Measurements from ENCODE around the gene DHX16.
"Not testable (repeated sequence)": the region's sequence is repeated elsewhere in the genome, so short reads cannot be mapped to it uniquely, and the experiment has no call there.

Gene DHX16

GRCh38 chr6:30672445-30673253, at the start of gene DHX16:
Gene DHX16 (minus strand): TSS chr6:30673006. CDS start chr6:30672841, 165 bp downstream.
- no peaks in the 10 kb centered on the region for H3K9me3 ChIP-seq (ENCODE audit: control insufficient read depth in 2 of 2, low read length in 2 of 2)
- peak within 1 kb of the TSS; percentile 92 for H3K4me3 ChIP-seq (ENCODE audit: low read length in 2 of 2)
- H3K9ac ChIP-seq (ENCODE audit: low read depth in 1 of 2, low read length in 2 of 2): peak within 1 kb of the TSS; percentile 85 to 90
- no peaks in the 10 kb centered on the region for H3K27me3 ChIP-seq (ENCODE audit: control insufficient read depth in 2 of 2, insufficient read depth in 2 of 2, low read length in 2 of 2)
- H3K36me3 ChIP-seq (ENCODE audit: control insufficient read depth in 2 of 2, insufficient read depth in 2 of 2, low read length in 2 of 2): peaks cover 26 to 38% of the 10 kb centered on the region in 2 donors
- H3K4me1 ChIP-seq (ENCODE audit: control insufficient read depth in 2 of 2, insufficient read depth in 2 of 2, low read length in 2 of 2): peaks cover 10 to 16% of the 10 kb centered on the region in 2 donors
- H3K27ac ChIP-seq (ENCODE audit: low read depth in 2 of 2, low read length in 2 of 2): peak within 1 kb of the TSS; percentile 77 to 82

GRCh38 chr6:30722025-30722279, 49.1 kb upstream of the DHX16 start:
- H3K27ac ChIP-seq (ENCODE audit: low read depth in 2 of 2, low read length in 2 of 2): peak overlapping the region; percentile 92 to 95
- peak overlapping the region; percentile 70 to 78 for H3K9ac ChIP-seq (ENCODE audit: low read depth in 1 of 2, low read length in 2 of 2)
- H3K36me3 ChIP-seq (ENCODE audit: control insufficient read depth in 2 of 2, insufficient read depth in 2 of 2, low read length in 2 of 2): peaks cover 31 to 42% of the 10 kb centered on the region in 2 donors
- not testable (repeated sequence) for H3K9me3 ChIP-seq (ENCODE audit: control insufficient read depth in 2 of 2, low read length in 2 of 2); H3K27me3 ChIP-seq (ENCODE audit: control insufficient read depth in 2 of 2, insufficient read depth in 2 of 2, low read length in 2 of 2)
- peaks cover 15 to 23% of the 10 kb centered on the region in 2 donors for H3K4me1 ChIP-seq (ENCODE audit: control insufficient read depth in 2 of 2, insufficient read depth in 2 of 2, low read length in 2 of 2)
- peak overlapping the region; percentile 80 to 81 for H3K4me3 ChIP-seq (ENCODE audit: low read length in 2 of 2)

- peak overlapping the region; percentile 87 to 95 for H3K9ac ChIP-seq (ENCODE audit: low read depth in 1 of 2, low read length in 2 of 2)
- peaks cover 31 to 38% of the 10 kb centered on the region in 2 donors for H3K36me3 ChIP-seq (ENCODE audit: control insufficient read depth in 2 of 2, insufficient read depth in 2 of 2, low read length in 2 of 2)
- peak overlapping the region; percentile 93 to 95 for H3K27ac ChIP-seq (ENCODE audit: low read depth in 2 of 2, low read length in 2 of 2)
- H3K9me3 ChIP-seq (ENCODE audit: control insufficient read depth in 2 of 2, low read length in 2 of 2): no peaks in the 10 kb centered on the region
- H3K4me1 ChIP-seq (ENCODE audit: control insufficient read depth in 2 of 2, insufficient read depth in 2 of 2, low read length in 2 of 2): peaks cover 19 to 29% of the 10 kb centered on the region in 2 donors
- peak overlapping the region; percentile 87 to 96 for H3K4me3 ChIP-seq (ENCODE audit: low read length in 2 of 2)
- no peaks in the 10 kb centered on the region for H3K27me3 ChIP-seq (ENCODE audit: control insufficient read depth in 2 of 2, insufficient read depth in 2 of 2, low read length in 2 of 2)
Observed at GRCh38 chr6:30721198-30722024, 48.6 kb upstream of the DHX16 start.

- H3K36me3 ChIP-seq (ENCODE audit: control insufficient read depth in 2 of 2, insufficient read depth in 2 of 2, low read length in 2 of 2): peaks cover 28 to 33% of the 10 kb centered on the region in 2 donors
- H3K4me1 ChIP-seq (ENCODE audit: control insufficient read depth in 2 of 2, insufficient read depth in 2 of 2, low read length in 2 of 2): peaks cover 19 to 31% of the 10 kb centered on the region in 2 donors
- H3K27ac ChIP-seq (ENCODE audit: low read depth in 2 of 2, low read length in 2 of 2): peak overlapping the region; percentile 93 to 95
- H3K27me3 ChIP-seq (ENCODE audit: control insufficient read depth in 2 of 2, insufficient read depth in 2 of 2, low read length in 2 of 2): no peaks in the 10 kb centered on the region
- H3K9ac ChIP-seq (ENCODE audit: low read depth in 1 of 2, low read length in 2 of 2): peak overlapping the region; percentile 87 to 95
- no peaks in the 10 kb centered on the region for H3K9me3 ChIP-seq (ENCODE audit: control insufficient read depth in 2 of 2, low read length in 2 of 2)
- H3K4me3 ChIP-seq (ENCODE audit: low read length in 2 of 2): peak overlapping the region; percentile 87 to 96
Observed at GRCh38 chr6:30720738-30721197, 48.0 kb upstream of the DHX16 start.

- H3K36me3 ChIP-seq (ENCODE audit: control insufficient read depth in 2 of 2, insufficient read depth in 2 of 2, low read length in 2 of 2): peaks cover 21 to 26% of the 10 kb centered on the region in 2 donors
- no peaks in the 10 kb centered on the region for H3K9me3 ChIP-seq (ENCODE audit: control insufficient read depth in 2 of 2, low read length in 2 of 2)
- peak within 1 kb of the TSS; percentile 87 to 96 for H3K4me3 ChIP-seq (ENCODE audit: low read length in 2 of 2)
- peak within 1 kb of the TSS; percentile 87 to 95 for H3K9ac ChIP-seq (ENCODE audit: low read depth in 1 of 2, low read length in 2 of 2)
- H3K27me3 ChIP-seq (ENCODE audit: control insufficient read depth in 2 of 2, insufficient read depth in 2 of 2, low read length in 2 of 2): no peaks in the 10 kb centered on the region
- H3K27ac ChIP-seq (ENCODE audit: low read depth in 2 of 2, low read length in 2 of 2): peak within 1 kb of the TSS; percentile 93 to 95
- peaks cover 17 to 31% of the 10 kb centered on the region in 2 donors for H3K4me1 ChIP-seq (ENCODE audit: control insufficient read depth in 2 of 2, insufficient read depth in 2 of 2, low read length in 2 of 2)
Observed at GRCh38 chr6:30719791-30720737, 47.3 kb upstream of the DHX16 start, which contains the start of gene TUBB. Gene TUBB (plus strand): TSS chr6:30720352. CDS start chr6:30720507, 155 bp downstream.

- peak overlapping the region; percentile 85 to 95 for H3K27ac ChIP-seq (ENCODE audit: low read depth in 2 of 2, low read length in 2 of 2)
- peak overlapping the region; percentile 87 to 96 for H3K4me3 ChIP-seq (ENCODE audit: low read length in 2 of 2)
- no peaks in the 10 kb centered on the region for H3K27me3 ChIP-seq (ENCODE audit: control insufficient read depth in 2 of 2, insufficient read depth in 2 of 2, low read length in 2 of 2)
- H3K36me3 ChIP-seq (ENCODE audit: control insufficient read depth in 2 of 2, insufficient read depth in 2 of 2, low read length in 2 of 2): peaks cover 15 to 19% of the 10 kb centered on the region in 2 donors
- peak overlapping the region; percentile 71 to 87 for H3K9ac ChIP-seq (ENCODE audit: low read depth in 1 of 2, low read length in 2 of 2)
- H3K9me3 ChIP-seq (ENCODE audit: control insufficient read depth in 2 of 2, low read length in 2 of 2): no peaks in the 10 kb centered on the region
- H3K4me1 ChIP-seq (ENCODE audit: control insufficient read depth in 2 of 2, insufficient read depth in 2 of 2, low read length in 2 of 2): peaks cover 17 to 31% of the 10 kb centered on the region in 2 donors
Observed at GRCh38 chr6:30719356-30719755, 46.5 kb upstream of the DHX16 start.

- H3K27me3 ChIP-seq (ENCODE audit: control insufficient read depth in 2 of 2, insufficient read depth in 2 of 2, low read length in 2 of 2); H3K9me3 ChIP-seq (ENCODE audit: control insufficient read depth in 2 of 2, low read length in 2 of 2): not testable (repeated sequence)
- Histone ChIP-seq H3K4me3 (ENCODE audit: low read length in 2 of 2) (peak overlapping the region; percentile 76 to 89), H3K27ac (ENCODE audit: low read depth in 2 of 2, low read length in 2 of 2) (peak overlapping the region; percentile 91 to 93), H3K9ac (ENCODE audit: low read depth in 1 of 2, low read length in 2 of 2) (peak overlapping the region; percentile 72 to 78), H3K4me1 (ENCODE audit: control insufficient read depth in 2 of 2, insufficient read depth in 2 of 2, low read length in 2 of 2) (peaks cover 17 to 28% of the 10 kb centered on the region in 2 donors), H3K36me3 (ENCODE audit: control insufficient read depth in 2 of 2, insufficient read depth in 2 of 2, low read length in 2 of 2) (peaks cover 4 to 14% of the 10 kb centered on the region in 2 donors)
Observed at GRCh38 chr6:30717845-30718720, 45.3 kb upstream of the DHX16 start.

- peaks cover 10 to 25% of the 10 kb centered on the region in 2 donors for H3K4me1 ChIP-seq (ENCODE audit: control insufficient read depth in 2 of 2, insufficient read depth in 2 of 2, low read length in 2 of 2)
- no peaks in the 10 kb centered on the region for H3K9me3 ChIP-seq (ENCODE audit: control insufficient read depth in 2 of 2, low read length in 2 of 2)
- peaks cover 8 to 14% of the 10 kb centered on the region in 2 donors for H3K36me3 ChIP-seq (ENCODE audit: control insufficient read depth in 2 of 2, insufficient read depth in 2 of 2, low read length in 2 of 2)
- H3K27ac ChIP-seq (ENCODE audit: low read depth in 2 of 2, low read length in 2 of 2): peak within 1 kb of the TSS; percentile 91 to 93
- H3K9ac ChIP-seq (ENCODE audit: low read depth in 1 of 2, low read length in 2 of 2): peak within 1 kb of the TSS; percentile 72 to 82
- H3K4me3 ChIP-seq (ENCODE audit: low read length in 2 of 2): peak within 1 kb of the TSS; percentile 76 to 89
- H3K27me3 ChIP-seq (ENCODE audit: control insufficient read depth in 2 of 2, insufficient read depth in 2 of 2, low read length in 2 of 2): no peaks in the 10 kb centered on the region
Observed at GRCh38 chr6:30717129-30717844, 44.5 kb upstream of the DHX16 start, which contains the start of gene MDC1. Gene MDC1 (minus strand): TSS chr6:30717281. CDS start chr6:30715175, 2,106 bp downstream.

All from mucosa of rectum (tissue), 2 donors.